PC-3 (cell line): ENCODE data around the gene RBP2. TPM values are rescaled to one million over a fixed set of nuclear protein-coding genes. Genes with fewer than 3 reads are reported as not detected.
A peak's percentile ranks its signal among the peaks of the same experiment; 100 is the strongest.

ENCODE experiments used
- ATAC-seq: fragments of 200-7000 bp; cut with Tn5 transposase; 2 replicates; pipeline ENCODE4 v1.9.1; 2020; ENCODE audit warnings: mild to moderate bottlenecking, moderate library complexity
- BruUV-seq: library from RNA; stranded (reverse); fragments of 400-500 nt; replicated peaks from 2 replicates; lab custom pipeline; 2021; lab: Mats Ljungman, UMichigan
- CTCF ChIA-PET: fragments of 300-600 bp; sonication (Branson Sonifier 250); formaldehyde crosslinking; loops from one replicate; lab custom pipeline; 2022; ENCODE audit warnings: antibody characterized with exemption; lab: Charles Lee
- POLR2A ChIA-PET: fragments of 300-600 bp; sonication (Branson Sonifier 250); formaldehyde crosslinking; loops from one replicate; lab custom pipeline; 2022; ENCODE audit warnings: antibody characterized with exemption; ENCODE audit not compliant: unreplicated experiment; lab: Charles Lee
- DNase-seq: peaks from one replicate; pipeline ENCODE4 v3.0.0-alpha.2; 2015
- H2AFZ ChIP-seq: fragments of 300-600 bp; sonication (generic); 2 replicates; pipeline ENCODE4 v1.6.0; 2016; ENCODE audit warnings: antibody characterized with exemption, low read length
- H3F3A ChIP-seq: fragments of 300-600 bp; sonication (generic); one replicate; pipeline ENCODE4 v1.6.0; 2017; ENCODE audit warnings: antibody characterized with exemption, low read length, control low read depth, mild to moderate bottlenecking; ENCODE audit not compliant: unreplicated experiment
- H3K27ac ChIP-seq: fragments of 300-600 bp; sonication (generic); 2 replicates; pipeline ENCODE4 v1.5.1; 2016; ENCODE audit warnings: mild to moderate bottlenecking, low read length
- H3K27me3 ChIP-seq: fragments of 300-600 bp; sonication (generic); 2 replicates; pipeline ENCODE4 v1.6.1; 2016; ENCODE audit warnings: low read length, mixed read lengths
- H3K36me3 ChIP-seq: fragments of 300-600 bp; sonication (generic); 2 replicates; pipeline ENCODE4 v1.6.1; 2016; ENCODE audit warnings: low read depth, mixed run types, low read length, mixed read lengths
- H3K4me1 ChIP-seq: fragments of 300-600 bp; sonication (generic); 2 replicates; pipeline ENCODE4 v1.5.1; 2016; ENCODE audit warnings: low read length; ENCODE audit not compliant: insufficient read depth
- H3K4me2 ChIP-seq: fragments of 300-600 bp; sonication (generic); 2 replicates; pipeline ENCODE4 v1.6.0; 2016; ENCODE audit warnings: low read length
- H3K4me3 ChIP-seq: fragments of 300-600 bp; sonication (generic); 2 replicates; pipeline ENCODE4 v1.5.1; 2016; ENCODE audit warnings: mild to moderate bottlenecking, low read length, mixed read lengths
- H3K79me2 ChIP-seq: fragments of 300-600 bp; sonication (generic); 2 replicates; pipeline ENCODE4 v1.6.1; 2017; ENCODE audit warnings: low read length, mixed read lengths
- H3K9ac ChIP-seq: fragments of 300-600 bp; sonication (generic); 2 replicates; pipeline ENCODE4 v1.6.0; 2016; ENCODE audit warnings: mild to moderate bottlenecking, low read length
- H3K9me2 ChIP-seq: fragments of 300-600 bp; sonication (generic); replicated peaks from 2 replicates; pipeline ENCODE4 v1.6.1; 2016; ENCODE audit warnings: mixed run types, low read length, mixed read lengths
- H3K9me3 ChIP-seq: fragments of 300-600 bp; sonication (generic); 2 replicates; pipeline ENCODE4 v1.6.1; 2016; ENCODE audit warnings: low read length, mixed read lengths
- H4K20me1 ChIP-seq: fragments of 300-600 bp; sonication (generic); 2 replicates; pipeline ENCODE4 v1.6.1; 2016; ENCODE audit warnings: low read length, mixed read lengths
- EZH2 ChIP-seq: fragments of 300-600 bp; sonication (generic); IDR thresholded peaks from one replicate; pipeline ENCODE4 v1.6.1; 2017; ENCODE audit warnings: antibody characterized with exemption, mild to moderate bottlenecking, low read length; ENCODE audit not compliant: unreplicated experiment
- EZH2phosphoT487 ChIP-seq: fragments of 300-600 bp; sonication (generic); IDR thresholded peaks from 2 replicates; pipeline ENCODE4 v1.6.1; 2018; ENCODE audit warnings: mild to moderate bottlenecking, antibody characterized with exemption, low read length, borderline replicate concordance
- intact Hi-C: fragments of 100-400 bp; cut with micrococcal nuclease; formaldehyde crosslinking; loops from 2 replicates; pipeline ENCODE4 v1.9.0; 2023
- total RNA-seq: library from RNA; depleted of rRNA; stranded (reverse); fragments of >200 nt; gene quantifications from 2 replicates; pipeline ENCODE4 v1.2.3, GENCODE V29; 2014
- TF ChIP-seq, protein P1 (sequence below): fragments of 300-600 bp; sonication (generic); conservative IDR thresholded peaks from 2 replicates; pipeline ENCODE4 v1.5.1; 2017; ENCODE audit warnings: antibody characterized with exemption, low read depth, mild to moderate bottlenecking, low read length

The RBP2 gene
- total RNA-seq, 1 experiment from 2014 or later, result not detected

DNA sequence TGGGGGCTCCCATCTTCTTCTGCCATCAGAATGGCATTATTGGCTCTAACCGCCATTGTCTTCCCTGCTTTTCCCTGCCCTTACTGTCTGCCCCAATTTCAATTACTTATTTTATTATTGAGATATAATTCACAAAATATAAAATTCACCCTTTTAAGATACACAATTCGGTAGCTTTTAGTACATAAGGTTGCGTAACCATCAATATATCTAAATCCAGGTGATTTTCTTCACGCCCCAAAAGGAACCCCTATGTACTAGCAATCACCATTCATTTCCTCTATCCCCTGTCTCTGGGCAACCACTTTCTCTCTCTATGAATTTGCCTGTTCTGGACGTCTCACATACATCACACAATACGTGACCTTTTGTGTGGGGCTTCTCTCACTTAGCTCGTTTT lies 18.0 kb downstream of the RBP2 start:
- ChIA-PET POLR2A (no interaction called here), CTCF (no interaction called here)
- H3K4me1 ChIP-seq, result peaks cover 10% of the 10 kb centered on the region; the same call in 1 of the 2 replicates
- intact Hi-C loops, result no loop called here
- H3K9ac ChIP-seq, result no peak overlapping the region
- no peaks in the 10 kb centered on the region for H3K79me2 ChIP-seq
- H3K36me3 ChIP-seq, result no peaks in the 10 kb centered on the region
- H3K4me3 ChIP-seq, result no peak overlapping the region
- no peaks in the 10 kb centered on the region for H3K9me3 ChIP-seq
- DNase-seq, result no peak
- no peaks in the 10 kb centered on the region for H3K9me2 ChIP-seq
- H4K20me1 ChIP-seq, result no peaks in the 10 kb centered on the region
- no peaks in the 10 kb centered on the region for H3K27me3 ChIP-seq
- no peak overlapping the region for H3K27ac ChIP-seq
- no peak for ATAC-seq
- BruUV-seq, result no TSS peak
- no peaks in the 10 kb centered on the region for H3F3A ChIP-seq
- H3K4me2 ChIP-seq, result no peak overlapping the region
- H2AFZ ChIP-seq, result no peak overlapping the region
- TF ChIP-seq EZH2 (no peak), EZH2phosphoT487 (no peak)
- TF ChIP-seq, protein P1, sequence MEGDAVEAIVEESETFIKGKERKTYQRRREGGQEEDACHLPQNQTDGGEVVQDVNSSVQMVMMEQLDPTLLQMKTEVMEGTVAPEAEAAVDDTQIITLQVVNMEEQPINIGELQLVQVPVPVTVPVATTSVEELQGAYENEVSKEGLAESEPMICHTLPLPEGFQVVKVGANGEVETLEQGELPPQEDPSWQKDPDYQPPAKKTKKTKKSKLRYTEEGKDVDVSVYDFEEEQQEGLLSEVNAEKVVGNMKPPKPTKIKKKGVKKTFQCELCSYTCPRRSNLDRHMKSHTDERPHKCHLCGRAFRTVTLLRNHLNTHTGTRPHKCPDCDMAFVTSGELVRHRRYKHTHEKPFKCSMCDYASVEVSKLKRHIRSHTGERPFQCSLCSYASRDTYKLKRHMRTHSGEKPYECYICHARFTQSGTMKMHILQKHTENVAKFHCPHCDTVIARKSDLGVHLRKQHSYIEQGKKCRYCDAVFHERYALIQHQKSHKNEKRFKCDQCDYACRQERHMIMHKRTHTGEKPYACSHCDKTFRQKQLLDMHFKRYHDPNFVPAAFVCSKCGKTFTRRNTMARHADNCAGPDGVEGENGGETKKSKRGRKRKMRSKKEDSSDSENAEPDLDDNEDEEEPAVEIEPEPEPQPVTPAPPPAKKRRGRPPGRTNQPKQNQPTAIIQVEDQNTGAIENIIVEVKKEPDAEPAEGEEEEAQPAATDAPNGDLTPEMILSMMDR, result no peak

DNA sequence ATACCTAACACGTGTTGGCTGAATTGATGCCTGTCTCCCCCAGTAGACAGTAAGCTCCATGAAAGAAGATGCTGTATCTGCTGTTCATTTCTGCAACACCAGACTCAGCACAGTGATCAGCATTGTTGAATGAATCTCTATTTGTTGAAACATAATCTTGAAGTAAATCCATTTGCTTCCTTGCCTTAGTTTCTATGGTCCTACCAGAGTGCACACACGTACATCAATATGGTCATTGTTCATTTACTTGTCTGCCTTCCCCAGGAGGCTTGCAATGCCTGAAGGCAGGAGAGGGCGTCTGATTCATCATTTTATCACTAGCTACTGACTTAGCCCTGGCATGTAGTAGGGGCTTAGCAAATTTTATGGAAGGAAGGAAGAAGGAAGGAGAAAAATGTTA lies 19.2 kb downstream of the RBP2 start:
- no peak overlapping the region for H3K9ac ChIP-seq
- intact Hi-C loops, result no loop called here
- no TSS peak for BruUV-seq
- no peaks in the 10 kb centered on the region for H3K36me3 ChIP-seq
- POLR2A ChIA-PET, result interaction anchor here (0.6 kb wide), 1 partner anchor 1485 kb away, joined by 8 read pairs; no protein-coding TSS in a partner anchor
- no peak overlapping the region for H3K4me3 ChIP-seq
- TF ChIP-seq EZH2phosphoT487, result no peak
- TF ChIP-seq, protein P1, result no peak
- no peak for TF ChIP-seq EZH2
- no peaks in the 10 kb centered on the region for H3F3A ChIP-seq
- no peaks in the 10 kb centered on the region for H4K20me1 ChIP-seq
- no peaks in the 10 kb centered on the region for H3K9me2 ChIP-seq
- H3K27ac ChIP-seq, result no peak overlapping the region
- H3K27me3 ChIP-seq, result no peaks in the 10 kb centered on the region
- peak; percentile 59 for DNase-seq
- ATAC-seq, result peak; percentile 87
- no peak overlapping the region for H3K4me2 ChIP-seq
- CTCF ChIA-PET, result no interaction called here
- peaks cover 10% of the 10 kb centered on the region; the same call in 1 of the 2 replicates for H3K4me1 ChIP-seq
- no peaks in the 10 kb centered on the region for H3K9me3 ChIP-seq
- H2AFZ ChIP-seq, result no peak overlapping the region
- no peaks in the 10 kb centered on the region for H3K79me2 ChIP-seq

DNA sequence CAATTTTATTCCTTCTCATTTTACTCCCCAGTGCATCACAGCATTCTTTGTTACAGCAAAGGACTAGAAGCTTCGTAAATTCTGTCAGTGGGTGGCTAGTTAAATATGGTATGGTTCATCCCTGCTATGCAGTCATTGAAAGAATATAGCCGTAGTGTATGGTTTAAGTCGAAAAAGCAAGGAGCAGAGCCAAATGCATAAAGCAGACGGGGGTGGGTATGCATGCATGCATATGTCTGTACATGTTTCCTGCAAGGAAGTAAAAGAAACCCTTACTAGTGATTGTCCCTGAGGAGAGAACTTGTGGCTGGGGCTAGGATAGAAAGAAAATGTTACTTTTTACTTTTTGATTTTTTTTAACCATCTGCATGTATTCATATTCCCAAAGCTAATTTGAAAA lies 19.9 kb downstream of the RBP2 start:
- Histone ChIP-seq H3K79me2 (no peaks in the 10 kb centered on the region), H2AFZ (no peak overlapping the region), H3K27ac (no peak overlapping the region), H3K9me3 (no peaks in the 10 kb centered on the region), H3K4me3 (no peak overlapping the region), H3K9me2 (no peaks in the 10 kb centered on the region), H3K4me1 (peaks cover 10% of the 10 kb centered on the region; the same call in 1 of the 2 replicates), H3K9ac (no peak overlapping the region), H3K4me2 (no peak overlapping the region), H3K27me3 (no peaks in the 10 kb centered on the region), H4K20me1 (no peaks in the 10 kb centered on the region), H3K36me3 (no peaks in the 10 kb centered on the region), H3F3A (no peaks in the 10 kb centered on the region)
- ATAC-seq (peak; percentile 26; the same call in 1 of the 2 replicates), DNase-seq (no peak)
- intact Hi-C loops, result no loop called here
- ChIA-PET POLR2A (interaction anchor here (0.6 kb wide), 1 partner anchor 1486 kb away, joined by 8 read pairs; no protein-coding TSS in a partner anchor), CTCF (no interaction called here)
- TF ChIP-seq EZH2 (no peak), EZH2phosphoT487 (no peak)
- TF ChIP-seq, protein P1, result no peak
- no TSS peak for BruUV-seq
